Fibroblast of mammary gland (primary cell): Measurements from ENCODE around the gene INTS2.
"Not testable (repeated sequence)": the region's sequence is repeated elsewhere in the genome, so short reads cannot be mapped to it uniquely, and the experiment has no call there.

Experiments
- DNase-seq: peaks from one replicate; pipeline ENCODE4 v3.0.0-alpha.2; 2010; ENCODE audit warnings: low read depth
- H3K4me3 ChIP-seq: 2 replicates; pipeline ENCODE4 v1.5.1; 2011; ENCODE audit warnings: low read depth, mild to moderate bottlenecking, low read length, moderate library complexity; ENCODE audit not compliant: control insufficient read depth
- CTCF ChIP-seq: conservative IDR thresholded peaks from 2 replicates; pipeline ENCODE4 v1.5.1; 2011; ENCODE audit warnings: low read depth, low read length, inconsistent platforms; ENCODE audit not compliant: control insufficient read depth, insufficient read depth

The INTS2 gene

GRCh38 chr17:61942085-61942484 lies 14.3 kb upstream of the INTS2 start:
- no peak overlapping the region for H3K4me3 ChIP-seq
- DNase-seq = no peak
- TF ChIP-seq CTCF = no peak

- TF ChIP-seq CTCF = no peak
- H3K4me3 ChIP-seq = peak overlapping the region; percentile 91
- no peak for DNase-seq
These were observed 287 bp upstream of the INTS2 start for GRCh38 chr17:61928101-61928436.

- TF ChIP-seq CTCF = no peak
- H3K4me3 ChIP-seq = peak overlapping the region; percentile 91
- peak; percentile 39 for DNase-seq
These were observed 965 bp downstream of the INTS2 start for GRCh38 chr17:61926826-61927207.

GRCh38 chr17:61915162-61915561 lies 12.6 kb downstream of the INTS2 start:
- not testable (repeated sequence) for DNase-seq, H3K4me3 ChIP-seq

GRCh38 chr17:61908292-61909037 lies 19.3 kb downstream of the INTS2 start:
- DNase-seq = no peak
- TF ChIP-seq CTCF = no peak
- H3K4me3 ChIP-seq = no peak overlapping the region

- no peak for DNase-seq
- no peak for TF ChIP-seq CTCF
- no peak overlapping the region for H3K4me3 ChIP-seq
These were observed 20.4 kb downstream of the INTS2 start for GRCh38 chr17:61907361-61907760.

- DNase-seq = no peak
- TF ChIP-seq CTCF = no peak
- H3K4me3 ChIP-seq = no peak overlapping the region
These were observed 23.6 kb downstream of the INTS2 start for GRCh38 chr17:61904094-61904710.
